HCT116 (cell line): Measurements from ENCODE around the gene DISP2. TPM values are rescaled to one million over a fixed set of nuclear protein-coding genes. Genes with fewer than 3 reads are reported as not detected.

ENCODE experiments used
- ATAC-seq: fragments of 200-7000 bp; cut with Tn5 transposase; 2 replicates; pipeline ENCODE4 v1.9.1; 2020; ENCODE audit warnings: mild to moderate bottlenecking, moderate library complexity
- BruUV-seq: library from RNA; stranded (reverse); fragments of 400-500 nt; replicated peaks from 2 replicates; lab custom pipeline; 2021; lab: Mats Ljungman, UMichigan
- CTCF ChIA-PET: fragments of 300-600 bp; sonication (Branson Sonifier 250); formaldehyde crosslinking; loops from one replicate; lab custom pipeline; 2021; ENCODE audit warnings: antibody characterized with exemption; lab: Charles Lee
- POLR2A ChIA-PET: fragments of 300-600, 350-600 bp; sonication (Branson Sonifier 250); formaldehyde crosslinking; loops from one replicate; lab custom pipeline; 2021; ENCODE audit warnings: antibody characterized with exemption; lab: Charles Lee
- RAD21 ChIA-PET, 2 experiments: fragments of 300-600 bp; sonication (Branson Sonifier 250); formaldehyde crosslinking; loops; one replicate each; lab custom pipeline; 2023; ENCODE audit warnings: low total read pairs in 2 of 2; ENCODE audit not compliant: uncharacterized antibody in 2 of 2, unreplicated experiment in 2 of 2, low non-redundant PET in 1 of 2; lab: Charles Lee
- DNase-seq: peaks from one replicate; pipeline ENCODE4 v3.0.0-alpha.2; 2010; ENCODE audit warnings: low read depth, low spot score
- H2AFZ ChIP-seq: fragments of 200-600 bp; shearing (Covaris generic), sonication (generic); 2 replicates; pipeline ENCODE4 v1.6.1; 2017; ENCODE audit warnings: low read depth, mixed run types, mixed read lengths, antibody characterized with exemption, low read length; ENCODE audit not compliant: poor library complexity, severe bottlenecking
- H3K27ac ChIP-seq: 2 replicates; pipeline ENCODE4 v1.5.1; 2012; ENCODE audit warnings: low read depth, low read length
- H3K27me3 ChIP-seq: fragments of 200-600 bp; sonication (generic); 2 replicates; pipeline ENCODE4 v1.6.1; 2016; ENCODE audit warnings: mixed run types, low read length, mixed read lengths; ENCODE audit not compliant: insufficient read depth
- H3K36me3 ChIP-seq, 2 experiments: fragments of 200-500 bp in 1 of 2; fragments of 200-600 bp in 1 of 2; sonication (Bioruptor generic) in 1 of 2; sonication (generic) in 1 of 2; 2 replicates each; pipeline versions ENCODE4 v1.5.1 to v1.6.1; 2014 to 2016; ENCODE audit warnings: low read length in 2 of 2, inconsistent platforms in 1 of 2, mixed read lengths in 1 of 2, mixed run types in 1 of 2; ENCODE audit not compliant: insufficient read depth in 2 of 2, control insufficient read depth in 1 of 2
- H3K4me1 ChIP-seq, 2 experiments: fragments of 200-600 bp in 1 of 2; sonication (generic) in 1 of 2; 2 replicates each; pipeline versions ENCODE4 v1.5.1 to v1.6.1; 2012 to 2017; ENCODE audit warnings: low read length in 2 of 2, inconsistent platforms in 1 of 2, mild to moderate bottlenecking in 1 of 2, mixed read lengths in 1 of 2, mixed run types in 1 of 2, moderate library complexity in 1 of 2; ENCODE audit not compliant: insufficient read depth in 2 of 2, control insufficient read depth in 1 of 2
- H3K4me2 ChIP-seq: fragments of 200-600 bp; sonication (generic); 2 replicates; pipeline ENCODE4 v1.6.1; 2017; ENCODE audit warnings: mixed run types, low read length, mixed read lengths
- H3K4me3 ChIP-seq, 2 experiments: fragments of 200-600 bp in 1 of 2; sonication (generic) in 1 of 2; replicated peaks in 1 of 2; 2 replicates each; pipeline ENCODE4 v1.5.1; 2011 to 2016; ENCODE audit warnings: low read length in 2 of 2, control low read depth in 1 of 2, low read depth in 1 of 2, mild to moderate bottlenecking in 1 of 2, mixed read lengths in 1 of 2, mixed run types in 1 of 2
- H3K79me2 ChIP-seq: fragments of 200-600 bp; sonication (generic); 2 replicates; pipeline ENCODE4 v1.6.1; 2017; ENCODE audit warnings: mild to moderate bottlenecking, mixed run types, low read length, moderate library complexity, mixed read lengths; ENCODE audit not compliant: insufficient read depth
- H3K9ac ChIP-seq: fragments of 200-600 bp; sonication (generic); 2 replicates; pipeline ENCODE4 v1.6.1; 2016; ENCODE audit warnings: low read length, mixed read lengths
- H3K9me2 ChIP-seq: fragments of 200-600 bp; sonication (generic), shearing (Covaris generic); 2 replicates; pipeline ENCODE4 v1.6.1; 2017; ENCODE audit warnings: mixed run types, mild to moderate bottlenecking, moderate library complexity; ENCODE audit not compliant: insufficient read depth
- H3K9me3 ChIP-seq, 2 experiments: fragments of 200-500 bp in 1 of 2; fragments of 200-600 bp in 1 of 2; sonication (Bioruptor generic) in 1 of 2; sonication (generic) in 1 of 2; 2 replicates each; pipeline ENCODE4 v1.6.1; 2014 to 2017; ENCODE audit warnings: low read length in 2 of 2, mixed read lengths in 2 of 2, inconsistent platforms in 1 of 2, low read depth in 1 of 2, mild to moderate bottlenecking in 1 of 2, mixed run types in 1 of 2, moderate library complexity in 1 of 2; ENCODE audit not compliant: control insufficient read depth in 1 of 2, insufficient read depth in 1 of 2
- H4K20me1 ChIP-seq: fragments of 200-600 bp; sonication (generic), shearing (Covaris generic); 2 replicates; pipeline ENCODE4 v1.6.1; 2017; ENCODE audit warnings: mixed run types, mild to moderate bottlenecking, moderate library complexity; ENCODE audit not compliant: insufficient read depth
- CEBPB ChIP-seq: IDR thresholded peaks from 2 replicates; pipeline ENCODE4 v1.6.1; 2012; ENCODE audit warnings: low read depth
- ELF1 ChIP-seq: IDR thresholded peaks from 2 replicates; pipeline ENCODE4 v1.6.1; 2012; ENCODE audit warnings: low read depth, borderline replicate concordance
- EZH2 ChIP-seq: fragments of 200-600 bp; sonication (generic); IDR thresholded peaks from 2 replicates; pipeline ENCODE4 v1.6.1; 2017; ENCODE audit warnings: antibody characterized with exemption, mixed run types
- EZH2phosphoT487 ChIP-seq: fragments of 200-600 bp; IDR thresholded peaks from 2 replicates; pipeline ENCODE4 v1.6.1; 2018; ENCODE audit warnings: antibody characterized with exemption, borderline replicate concordance
- FOSL1 ChIP-seq: IDR thresholded peaks from 2 replicates; pipeline ENCODE4 v1.6.1; 2012; ENCODE audit warnings: low read depth
- JUND ChIP-seq: IDR thresholded peaks from 2 replicates; pipeline ENCODE4 v1.6.1; 2012
- MAX ChIP-seq: IDR thresholded peaks from 2 replicates; pipeline ENCODE4 v1.6.1; 2012
- POLR2A ChIP-seq: IDR thresholded peaks from 2 replicates; pipeline ENCODE4 v1.7.0; 2011; ENCODE audit warnings: borderline replicate concordance; ENCODE audit not compliant: insufficient read depth, insufficient read length; ENCODE audit errors: extremely low read depth
- POLR2AphosphoS5 ChIP-seq: IDR thresholded peaks from 2 replicates; pipeline ENCODE4 v1.6.1; 2011; ENCODE audit warnings: mild to moderate bottlenecking, low read depth, low read length, moderate library complexity
- RAD21 ChIP-seq: IDR thresholded peaks from 2 replicates; pipeline ENCODE4 v1.6.1; 2012; ENCODE audit warnings: low read depth, mild to moderate bottlenecking
- SIN3A ChIP-seq: IDR thresholded peaks from 2 replicates; pipeline ENCODE4 v1.6.1; 2012; ENCODE audit warnings: low read depth
- SP1 ChIP-seq: IDR thresholded peaks from 2 replicates; pipeline ENCODE4 v1.6.1; 2012; ENCODE audit warnings: low read depth
- YY1 ChIP-seq: IDR thresholded peaks from 2 replicates; pipeline ENCODE4 v1.6.1; 2011; ENCODE audit warnings: low read length, low read depth, moderate library complexity, mild to moderate bottlenecking; ENCODE audit not compliant: insufficient replicate concordance; ENCODE audit errors: extremely low read depth
- ZNF274 ChIP-seq: fragments of 200-500 bp; sonication (Bioruptor generic); IDR thresholded peaks from 2 replicates; pipeline ENCODE4 v1.6.1; 2014; ENCODE audit warnings: mild to moderate bottlenecking, low read depth, low read length, inconsistent platforms
- intact Hi-C: fragments of 100-400 bp; cut with micrococcal nuclease; formaldehyde crosslinking; loops from 2 replicates; pipeline ENCODE4 v1.10.0; 2022
- total RNA-seq: library from RNA; stranded (reverse); gene quantifications from one replicate; pipeline ENCODE4 v1.2.1, GENCODE V29; 2021; ENCODE audit not compliant: unreplicated experiment
- TF ChIP-seq, protein P1 (sequence below), 3 experiments: fragments of 200-600 bp in 1 of 3; sonication (generic) in 1 of 3; IDR thresholded peaks in 2 of 3; conservative IDR thresholded peaks in 1 of 3; 2 replicates each; pipeline ENCODE4 v1.5.1; 2012 to 2017; ENCODE audit warnings: low read depth in 2 of 3, low read length in 2 of 3, antibody characterized with exemption in 1 of 3, borderline replicate concordance in 1 of 3, control low read depth in 1 of 3, mild to moderate bottlenecking in 1 of 3, mixed read lengths in 1 of 3, mixed run types in 1 of 3, moderate library complexity in 1 of 3; ENCODE audit not compliant: insufficient read depth in 1 of 3
- TF ChIP-seq, protein P2 (sequence below): IDR thresholded peaks from 2 replicates; pipeline ENCODE4 v1.6.1; 2012; ENCODE audit warnings: low read depth

The DISP2 gene
- total RNA-seq, 1 experiment from 2014 or later: 3.3 TPM

DNA sequence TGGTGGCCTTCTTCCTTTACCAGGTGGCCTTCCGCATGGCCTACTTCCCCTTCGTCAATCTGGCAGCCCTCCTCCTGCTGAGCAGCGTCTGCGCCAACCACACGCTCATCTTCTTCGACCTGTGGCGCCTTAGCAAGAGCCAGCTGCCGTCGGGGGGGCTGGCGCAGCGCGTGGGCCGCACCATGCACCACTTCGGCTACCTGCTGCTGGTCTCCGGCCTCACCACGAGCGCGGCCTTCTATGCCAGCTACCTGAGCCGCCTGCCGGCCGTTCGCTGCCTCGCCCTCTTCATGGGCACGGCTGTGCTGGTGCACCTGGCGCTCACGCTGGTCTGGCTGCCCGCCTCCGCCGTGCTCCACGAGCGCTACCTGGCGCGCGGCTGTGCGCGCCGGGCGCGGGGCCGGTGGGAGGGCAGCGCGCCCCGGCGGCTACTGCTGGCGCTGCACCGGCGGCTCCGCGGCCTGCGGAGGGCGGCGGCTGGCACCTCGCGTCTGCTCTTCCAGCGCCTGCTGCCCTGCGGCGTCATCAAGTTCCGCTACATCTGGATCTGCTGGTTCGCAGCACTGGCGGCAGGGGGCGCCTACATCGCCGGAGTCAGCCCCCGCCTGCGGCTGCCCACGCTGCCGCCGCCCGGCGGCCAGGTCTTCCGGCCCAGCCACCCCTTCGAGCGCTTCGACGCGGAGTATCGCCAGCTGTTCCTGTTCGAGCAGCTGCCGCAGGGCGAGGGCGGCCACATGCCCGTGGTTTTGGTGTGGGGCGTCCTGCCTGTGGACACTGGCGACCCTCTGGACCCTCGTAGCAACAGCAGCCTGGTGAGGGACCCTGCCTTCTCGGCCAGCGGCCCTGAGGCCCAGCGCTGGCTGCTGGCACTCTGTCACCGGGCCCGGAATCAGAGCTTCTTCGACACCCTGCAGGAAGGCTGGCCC lies 9.9 kb downstream of the DISP2 start (continued):
- TF ChIP-seq EZH2phosphoT487 (no peak), ZNF274 (no peak), ELF1 (no peak; the same call in 1 of the 2 replicates), YY1 (peak; percentile 62), FOSL1 (no peak), SP1 (no peak), POLR2A (no peak)

DNA sequence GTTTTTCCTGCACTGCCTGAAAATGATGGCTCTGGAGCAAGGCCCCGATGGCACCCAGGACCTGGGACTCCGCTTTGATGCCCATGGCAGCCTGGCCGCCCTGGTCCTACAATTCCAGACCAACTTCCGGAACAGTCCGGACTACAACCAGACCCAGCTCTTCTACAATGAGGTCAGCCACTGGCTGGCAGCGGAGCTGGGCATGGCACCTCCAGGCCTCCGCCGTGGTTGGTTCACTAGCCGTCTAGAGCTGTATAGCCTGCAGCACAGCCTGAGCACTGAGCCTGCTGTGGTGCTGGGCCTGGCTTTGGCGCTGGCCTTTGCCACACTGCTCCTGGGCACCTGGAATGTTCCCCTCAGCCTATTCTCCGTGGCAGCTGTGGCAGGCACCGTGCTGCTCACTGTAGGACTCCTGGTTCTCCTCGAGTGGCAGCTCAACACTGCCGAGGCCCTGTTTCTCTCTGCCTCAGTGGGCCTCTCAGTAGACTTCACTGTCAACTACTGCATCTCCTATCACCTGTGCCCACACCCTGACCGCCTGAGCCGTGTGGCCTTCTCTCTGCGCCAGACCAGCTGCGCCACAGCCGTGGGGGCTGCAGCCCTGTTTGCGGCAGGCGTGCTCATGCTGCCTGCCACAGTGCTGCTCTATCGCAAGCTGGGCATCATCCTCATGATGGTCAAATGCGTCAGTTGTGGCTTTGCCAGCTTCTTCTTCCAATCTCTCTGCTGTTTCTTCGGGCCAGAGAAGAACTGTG lies 10.9 kb downstream of the DISP2 start:
- no peaks in the 10 kb centered on the region for H3K9me3 ChIP-seq
- ChIA-PET POLR2A (interaction anchor here (0.8 to 0.9 kb wide), 2 partner anchors 28 to 37 kb away, joined by 3 read pairs; partner anchors contain the start of genes CCDC9B and IVD), RAD21 (interaction anchor here in 1 of 2 experiments (1.3 kb wide), 1 partner anchor 30 kb away, joined by 5 read pairs; no protein-coding TSS in a partner anchor), CTCF (interaction anchor here (0.9 to 1.6 kb wide), 5 partner anchors 14 to 525 kb away, joined by 3 to 6 read pairs (median 3); partner anchors contain the start of genes CCDC9B, KNSTRN and VPS18)
- H3K9me2 ChIP-seq: no peaks in the 10 kb centered on the region
- intact Hi-C loops: loop anchor here (1.0 kb wide), 1 partner anchor 53 kb away; no protein-coding TSS in a partner anchor
- H3K27ac ChIP-seq: peak overlapping the region; percentile 58; the same call in 1 of the 2 replicates
- H3K4me3 ChIP-seq: no peak overlapping the region
- H3K36me3 ChIP-seq: no peaks in the 10 kb centered on the region
- BruUV-seq: no TSS peak
- H2AFZ ChIP-seq: no peak overlapping the region
- 0 out of 2 replicates have a peak overlapping the region, but pooled peaks have one; percentile 17 for H3K9ac ChIP-seq
- ATAC-seq: no peak
- H3K4me1 ChIP-seq: peaks cover 7 to 16% of the 10 kb centered on the region in 2 experiments; a peak in 3 of 4 replicates
- peak overlapping the region; percentile 67 for H3K4me2 ChIP-seq
- no peak for DNase-seq
- no peaks in the 10 kb centered on the region for H4K20me1 ChIP-seq
- H3K27me3 ChIP-seq: no peaks in the 10 kb centered on the region
- H3K79me2 ChIP-seq: no peaks in the 10 kb centered on the region
- no peak for TF ChIP-seq RAD21
- TF ChIP-seq CEBPB: no peak
- TF ChIP-seq YY1: no peak
- TF ChIP-seq ZNF274: no peak
- TF ChIP-seq POLR2AphosphoS5: no peak
- TF ChIP-seq, protein P1, sequence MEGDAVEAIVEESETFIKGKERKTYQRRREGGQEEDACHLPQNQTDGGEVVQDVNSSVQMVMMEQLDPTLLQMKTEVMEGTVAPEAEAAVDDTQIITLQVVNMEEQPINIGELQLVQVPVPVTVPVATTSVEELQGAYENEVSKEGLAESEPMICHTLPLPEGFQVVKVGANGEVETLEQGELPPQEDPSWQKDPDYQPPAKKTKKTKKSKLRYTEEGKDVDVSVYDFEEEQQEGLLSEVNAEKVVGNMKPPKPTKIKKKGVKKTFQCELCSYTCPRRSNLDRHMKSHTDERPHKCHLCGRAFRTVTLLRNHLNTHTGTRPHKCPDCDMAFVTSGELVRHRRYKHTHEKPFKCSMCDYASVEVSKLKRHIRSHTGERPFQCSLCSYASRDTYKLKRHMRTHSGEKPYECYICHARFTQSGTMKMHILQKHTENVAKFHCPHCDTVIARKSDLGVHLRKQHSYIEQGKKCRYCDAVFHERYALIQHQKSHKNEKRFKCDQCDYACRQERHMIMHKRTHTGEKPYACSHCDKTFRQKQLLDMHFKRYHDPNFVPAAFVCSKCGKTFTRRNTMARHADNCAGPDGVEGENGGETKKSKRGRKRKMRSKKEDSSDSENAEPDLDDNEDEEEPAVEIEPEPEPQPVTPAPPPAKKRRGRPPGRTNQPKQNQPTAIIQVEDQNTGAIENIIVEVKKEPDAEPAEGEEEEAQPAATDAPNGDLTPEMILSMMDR (IDR thresholded peaks at IDR 0.05 in 2 of 3, conservative IDR thresholded peaks at IDR 0.05 in 1 of 3; ENCODE audit: borderline replicate concordance in 1 of 3, insufficient read depth in 1 of 3, low read depth in 2 of 3, low read length in 2 of 3): no peak
- TF ChIP-seq, protein P2, sequence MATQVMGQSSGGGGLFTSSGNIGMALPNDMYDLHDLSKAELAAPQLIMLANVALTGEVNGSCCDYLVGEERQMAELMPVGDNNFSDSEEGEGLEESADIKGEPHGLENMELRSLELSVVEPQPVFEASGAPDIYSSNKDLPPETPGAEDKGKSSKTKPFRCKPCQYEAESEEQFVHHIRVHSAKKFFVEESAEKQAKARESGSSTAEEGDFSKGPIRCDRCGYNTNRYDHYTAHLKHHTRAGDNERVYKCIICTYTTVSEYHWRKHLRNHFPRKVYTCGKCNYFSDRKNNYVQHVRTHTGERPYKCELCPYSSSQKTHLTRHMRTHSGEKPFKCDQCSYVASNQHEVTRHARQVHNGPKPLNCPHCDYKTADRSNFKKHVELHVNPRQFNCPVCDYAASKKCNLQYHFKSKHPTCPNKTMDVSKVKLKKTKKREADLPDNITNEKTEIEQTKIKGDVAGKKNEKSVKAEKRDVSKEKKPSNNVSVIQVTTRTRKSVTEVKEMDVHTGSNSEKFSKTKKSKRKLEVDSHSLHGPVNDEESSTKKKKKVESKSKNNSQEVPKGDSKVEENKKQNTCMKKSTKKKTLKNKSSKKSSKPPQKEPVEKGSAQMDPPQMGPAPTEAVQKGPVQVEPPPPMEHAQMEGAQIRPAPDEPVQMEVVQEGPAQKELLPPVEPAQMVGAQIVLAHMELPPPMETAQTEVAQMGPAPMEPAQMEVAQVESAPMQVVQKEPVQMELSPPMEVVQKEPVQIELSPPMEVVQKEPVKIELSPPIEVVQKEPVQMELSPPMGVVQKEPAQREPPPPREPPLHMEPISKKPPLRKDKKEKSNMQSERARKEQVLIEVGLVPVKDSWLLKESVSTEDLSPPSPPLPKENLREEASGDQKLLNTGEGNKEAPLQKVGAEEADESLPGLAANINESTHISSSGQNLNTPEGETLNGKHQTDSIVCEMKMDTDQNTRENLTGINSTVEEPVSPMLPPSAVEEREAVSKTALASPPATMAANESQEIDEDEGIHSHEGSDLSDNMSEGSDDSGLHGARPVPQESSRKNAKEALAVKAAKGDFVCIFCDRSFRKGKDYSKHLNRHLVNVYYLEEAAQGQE: no peak
- TF ChIP-seq MAX: no peak
- no peak for TF ChIP-seq EZH2phosphoT487
- TF ChIP-seq SIN3A: no peak
- TF ChIP-seq EZH2: no peak
- no peak for TF ChIP-seq JUND
- TF ChIP-seq FOSL1: no peak
